ENCODE data around the gene GPR108.

GRCh38 chr19:6723738-6724137 lies 13.6 kb downstream of the GPR108 start:
- TF ChIP-seq CTCF (conservative IDR thresholded peaks at IDR 0.05; ENCODE audit: low read length) (no peak), EZH2phosphoT487 (IDR thresholded peaks at IDR 0.05; ENCODE audit: borderline replicate concordance) (no peak)
